ENCODE data around the gene UNC5A. TPM values are rescaled to one million over a fixed set of nuclear protein-coding genes. Genes with fewer than 3 reads are reported as not detected.

UNC5A gene
- total RNA-seq, 4 donors from 2014 or later: not detected

DNA sequence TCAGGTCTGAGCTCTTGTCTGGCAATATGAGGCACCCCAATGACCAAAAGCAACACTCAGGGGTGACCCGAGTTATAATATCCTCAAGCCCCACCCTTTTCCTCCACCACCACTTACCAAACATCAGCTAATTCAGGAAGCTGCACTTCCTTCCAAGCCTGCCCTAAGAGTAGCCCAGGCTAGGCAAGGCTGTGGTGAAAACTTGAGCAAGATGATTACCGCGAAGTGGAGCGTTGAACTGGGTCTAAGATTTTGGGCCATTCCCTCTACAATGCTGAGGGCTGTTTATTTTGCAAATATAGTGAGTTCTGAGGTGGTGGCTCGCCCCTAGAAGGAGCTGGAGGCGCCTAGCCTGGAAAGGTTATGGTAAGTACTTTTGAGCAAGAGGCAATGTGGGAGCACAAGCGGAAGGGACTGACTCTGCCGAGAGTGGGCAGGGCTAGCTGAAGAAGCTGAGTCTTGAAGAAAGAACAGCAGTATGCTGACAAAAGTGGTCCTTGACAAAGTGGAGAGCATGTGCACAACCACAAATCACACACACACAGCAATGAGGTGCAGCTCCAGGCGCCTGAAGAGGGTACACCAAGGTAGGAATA lies 89.0 kb downstream of the UNC5A start, which contains the start of gene HK3:
Gene HK3 (minus strand): TSS at position 51 of the 596 bp plus-strand sequence. CDS start 3,187 bp downstream, outside the sequence.
- 69% methylated on average over 9 of the region's 9 CpGs for WGBS
- no peak for DNase-seq (ENCODE audit: low spot score in 2 of 2)
- Histone ChIP-seq H3K36me3 (peaks cover 22% of the 10 kb centered on the region), H3K27ac (no peak within 1 kb of the TSS), H3K4me3 (peak within 1 kb of the TSS; percentile 8), H3K4me1 (no peaks in the 10 kb centered on the region), H3K27me3 (no peaks in the 10 kb centered on the region), H3K9me3 (no peaks in the 10 kb centered on the region)
- no peak for TF ChIP-seq EP300 (IDR thresholded peaks at IDR 0.05)
- TF ChIP-seq, protein P1, sequence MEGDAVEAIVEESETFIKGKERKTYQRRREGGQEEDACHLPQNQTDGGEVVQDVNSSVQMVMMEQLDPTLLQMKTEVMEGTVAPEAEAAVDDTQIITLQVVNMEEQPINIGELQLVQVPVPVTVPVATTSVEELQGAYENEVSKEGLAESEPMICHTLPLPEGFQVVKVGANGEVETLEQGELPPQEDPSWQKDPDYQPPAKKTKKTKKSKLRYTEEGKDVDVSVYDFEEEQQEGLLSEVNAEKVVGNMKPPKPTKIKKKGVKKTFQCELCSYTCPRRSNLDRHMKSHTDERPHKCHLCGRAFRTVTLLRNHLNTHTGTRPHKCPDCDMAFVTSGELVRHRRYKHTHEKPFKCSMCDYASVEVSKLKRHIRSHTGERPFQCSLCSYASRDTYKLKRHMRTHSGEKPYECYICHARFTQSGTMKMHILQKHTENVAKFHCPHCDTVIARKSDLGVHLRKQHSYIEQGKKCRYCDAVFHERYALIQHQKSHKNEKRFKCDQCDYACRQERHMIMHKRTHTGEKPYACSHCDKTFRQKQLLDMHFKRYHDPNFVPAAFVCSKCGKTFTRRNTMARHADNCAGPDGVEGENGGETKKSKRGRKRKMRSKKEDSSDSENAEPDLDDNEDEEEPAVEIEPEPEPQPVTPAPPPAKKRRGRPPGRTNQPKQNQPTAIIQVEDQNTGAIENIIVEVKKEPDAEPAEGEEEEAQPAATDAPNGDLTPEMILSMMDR (IDR thresholded peaks at IDR 0.05): no peak
- TF ChIP-seq POLR2A (IDR thresholded peaks at IDR 0.05): no peak
- TF ChIP-seq POLR2AphosphoS5 (IDR thresholded peaks at IDR 0.05): no peak

DNA sequence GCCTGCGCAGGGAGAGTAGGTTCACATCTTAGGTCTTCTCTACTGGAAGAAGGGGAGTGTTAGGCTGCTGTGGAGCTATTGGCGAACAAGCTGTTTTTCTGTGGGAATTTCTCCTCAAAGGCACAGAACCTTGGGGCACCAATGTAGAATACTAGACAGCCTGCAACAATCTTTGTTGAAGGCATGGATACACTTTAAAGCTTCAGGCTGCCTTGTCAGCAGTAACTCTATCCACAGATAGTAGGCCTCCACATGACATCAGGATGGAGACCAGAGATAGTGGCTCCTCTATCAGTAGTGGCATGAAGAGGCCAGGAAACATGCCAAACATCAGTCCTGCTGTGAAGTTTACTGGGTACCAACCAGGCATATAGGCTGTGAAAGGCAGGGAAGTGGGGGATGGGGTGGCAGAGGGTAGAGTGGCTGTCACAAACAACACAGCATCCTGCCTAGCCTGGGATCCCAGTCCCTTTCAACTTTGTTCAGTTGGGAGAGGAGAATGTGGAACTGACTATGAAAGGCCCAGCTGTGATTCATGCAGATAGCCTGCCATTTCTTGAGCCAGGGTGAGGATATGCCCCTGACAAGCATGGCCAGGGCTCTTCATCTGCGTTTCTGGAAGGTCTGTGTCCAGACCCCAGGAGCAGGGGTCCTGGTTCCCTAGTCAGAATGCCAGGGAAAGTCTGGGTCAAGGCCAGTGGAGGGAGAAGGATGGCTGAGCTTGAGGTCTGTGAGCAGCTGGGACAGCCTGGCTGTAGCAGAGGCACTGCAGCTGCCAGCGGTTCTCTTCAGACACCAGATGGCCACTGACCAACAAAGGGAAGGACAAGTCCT lies 89.8 kb downstream of the UNC5A start:
- Histone ChIP-seq H3K4me1 (no peaks in the 10 kb centered on the region), H3K36me3 (peaks cover 30% of the 10 kb centered on the region), H3K4me3 (no peak overlapping the region), H3K27me3 (no peaks in the 10 kb centered on the region), H3K9me3 (no peaks in the 10 kb centered on the region), H3K27ac (no peak overlapping the region)
- WGBS: 85% methylated on average over 4 of the region's 4 CpGs
- no peak for DNase-seq (ENCODE audit: low spot score in 2 of 2)
- TF ChIP-seq POLR2AphosphoS5 (IDR thresholded peaks at IDR 0.05) (no peak), EP300 (IDR thresholded peaks at IDR 0.05) (no peak), POLR2A (IDR thresholded peaks at IDR 0.05) (no peak)
- TF ChIP-seq, protein P1 (IDR thresholded peaks at IDR 0.05): no peak

DNA sequence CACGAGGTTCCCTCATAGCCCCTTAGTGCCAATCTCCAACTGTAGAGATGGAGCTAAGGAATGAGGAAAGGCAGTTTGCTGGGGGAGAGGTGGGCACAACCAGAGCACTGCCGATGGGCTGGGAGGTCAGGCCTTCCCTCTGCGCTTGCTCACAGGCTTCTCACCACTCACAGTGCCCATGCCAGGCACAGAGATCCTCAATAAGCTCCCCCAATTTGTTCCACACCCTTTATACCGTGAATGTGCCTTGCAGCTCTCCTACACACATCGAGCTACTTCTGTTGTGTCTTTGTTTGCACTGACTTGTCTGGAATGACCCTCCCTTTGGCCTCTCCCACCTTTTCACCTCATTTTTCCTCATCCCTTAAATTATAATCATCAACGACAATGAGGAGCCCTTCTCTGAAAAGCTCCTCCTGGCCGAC lies 90.4 kb downstream of the UNC5A start:
- TF ChIP-seq POLR2AphosphoS5 (IDR thresholded peaks at IDR 0.05) (no peak), EP300 (IDR thresholded peaks at IDR 0.05) (no peak), POLR2A (IDR thresholded peaks at IDR 0.05) (no peak)
- TF ChIP-seq, protein P1 (IDR thresholded peaks at IDR 0.05): no peak
- 73% methylated on average over 7 of the region's 7 CpGs for WGBS
- DNase-seq (ENCODE audit: low spot score in 2 of 2): no peak
- peaks cover 36% of the 10 kb centered on the region for H3K36me3 ChIP-seq
- no peaks in the 10 kb centered on the region for H3K27me3 ChIP-seq
- H3K4me1 ChIP-seq: no peaks in the 10 kb centered on the region
- H3K4me3 ChIP-seq: no peak overlapping the region
- H3K9me3 ChIP-seq: no peaks in the 10 kb centered on the region
- no peak overlapping the region for H3K27ac ChIP-seq

GRCh38 chr5:176901260-176902101 lies 91.1 kb downstream of the UNC5A start:
- no peak for TF ChIP-seq POLR2AphosphoS5 (IDR thresholded peaks at IDR 0.05)
- no peak for TF ChIP-seq EP300 (IDR thresholded peaks at IDR 0.05)
- TF ChIP-seq, protein P1 (IDR thresholded peaks at IDR 0.05): no peak
- no peak for TF ChIP-seq POLR2A (IDR thresholded peaks at IDR 0.05)
- Histone ChIP-seq H3K4me3 (no peak overlapping the region), H3K27me3 (no peaks in the 10 kb centered on the region), H3K36me3 (peaks cover 43% of the 10 kb centered on the region), H3K9me3 (no peaks in the 10 kb centered on the region), H3K27ac (no peak overlapping the region), H3K4me1 (no peaks in the 10 kb centered on the region)
- no peak for DNase-seq (ENCODE audit: low spot score in 2 of 2)
- WGBS: 89% methylated on average over 12 of the region's 12 CpGs
